PC-3 (cell line): ENCODE data around the gene TREX2.

Experiments
- CTCF ChIP-seq: fragments of 300-600 bp; sonication (generic); conservative IDR thresholded peaks from 2 replicates; pipeline ENCODE4 v1.5.1; 2017; ENCODE audit warnings: antibody characterized with exemption, low read depth, mild to moderate bottlenecking, low read length
- EZH2 ChIP-seq: fragments of 300-600 bp; sonication (generic); IDR thresholded peaks from one replicate; pipeline ENCODE4 v1.6.1; 2017; ENCODE audit warnings: antibody characterized with exemption, mild to moderate bottlenecking, low read length; ENCODE audit not compliant: unreplicated experiment
- EZH2phosphoT487 ChIP-seq: fragments of 300-600 bp; sonication (generic); IDR thresholded peaks from 2 replicates; pipeline ENCODE4 v1.6.1; 2018; ENCODE audit warnings: mild to moderate bottlenecking, antibody characterized with exemption, low read length, borderline replicate concordance

DNA sequence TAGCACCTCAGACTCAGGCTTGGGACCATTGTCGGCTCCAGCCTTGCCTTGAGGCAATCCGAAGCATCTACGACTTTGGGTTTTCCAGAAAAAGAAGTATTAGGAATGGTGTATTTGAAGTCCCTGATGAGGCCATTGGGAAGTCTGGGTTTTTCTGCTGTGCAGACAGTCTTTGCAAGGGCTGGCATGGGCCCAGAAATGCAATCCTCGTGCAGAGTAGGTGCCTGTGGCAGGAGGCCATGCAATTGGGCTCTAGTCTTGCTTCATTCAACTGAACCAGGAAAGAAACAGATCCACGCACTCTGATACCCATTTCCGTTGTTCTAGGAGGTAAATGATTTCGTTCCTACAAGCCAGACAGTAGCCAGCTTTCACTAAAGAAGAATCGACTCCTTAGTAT, 22.2 kb downstream of the TREX2 start:
- TF ChIP-seq CTCF (no peak), EZH2 (no peak), EZH2phosphoT487 (no peak)
